NT2/D1 (cell line): ENCODE data around the gene AMBP.

Experiments
- SUZ12 ChIP-seq: IDR thresholded peaks from 2 replicates; pipeline ENCODE4 v1.6.1; 2011; ENCODE audit not compliant: insufficient read length, insufficient read depth; ENCODE audit errors: extremely low read depth
- YY1 ChIP-seq: IDR thresholded peaks from 2 replicates; pipeline ENCODE4 v1.6.1; 2011; ENCODE audit not compliant: insufficient read length, insufficient read depth

- TF ChIP-seq SUZ12 (no peak), YY1 (no peak)
Measured at GRCh38 chr9:114061830-114062474, 16.1 kb downstream of the AMBP start.
